WI38 (cell line): Measurements from ENCODE around the gene RBM33.
A peak's percentile ranks its signal among the peaks of the same experiment; 100 is the strongest.

Experiments
- H3K4me3 ChIP-seq: 2 replicates; pipeline ENCODE4 v1.5.1; 2011; ENCODE audit warnings: low read depth, mild to moderate bottlenecking, control low read depth, low read length
- CTCF ChIP-seq: IDR thresholded peaks from 2 replicates; pipeline ENCODE4 v1.5.1; 2012; ENCODE audit warnings: low read depth, mild to moderate bottlenecking, control low read depth, low read length

The RBM33 gene

GRCh38 chr7:155781433-155781832 lies 137.0 kb downstream of the RBM33 start:
- H3K4me3 ChIP-seq = no peak overlapping the region
- TF ChIP-seq CTCF = no peak

GRCh38 chr7:155782466-155782865 lies 138.0 kb downstream of the RBM33 start:
- no peak for TF ChIP-seq CTCF
- H3K4me3 ChIP-seq = no peak overlapping the region

- TF ChIP-seq CTCF = no peak
- no peak overlapping the region for H3K4me3 ChIP-seq
Measured at GRCh38 chr7:155785536-155785935, 141.1 kb downstream of the RBM33 start.

- no peak overlapping the region for H3K4me3 ChIP-seq
Measured at GRCh38 chr7:155786491-155786890, 142.0 kb downstream of the RBM33 start.

GRCh38 chr7:155787171-155787851 lies 142.8 kb downstream of the RBM33 start:
- peak overlapping the region; percentile 56 for H3K4me3 ChIP-seq
- TF ChIP-seq CTCF = no peak

More at GRCh38 chr7:155786491-155786890, 142.0 kb downstream of the RBM33 start:
- TF ChIP-seq CTCF = no peak

GRCh38 chr7:155788616-155789000 lies 144.1 kb downstream of the RBM33 start:
- no peak for TF ChIP-seq CTCF
- no peak overlapping the region for H3K4me3 ChIP-seq

GRCh38 chr7:155789001-155789725 lies 144.7 kb downstream of the RBM33 start:
- TF ChIP-seq CTCF = no peak
- H3K4me3 ChIP-seq = no peak overlapping the region
